Measurements from ENCODE around the gene DNASE1L1. TPM values are rescaled to one million over a fixed set of nuclear protein-coding genes. Genes with fewer than 3 reads are reported as not detected.

DNASE1L1 gene
- polyA plus RNA-seq, 1 donor from 2014 or later = 9.2 TPM

DNA sequence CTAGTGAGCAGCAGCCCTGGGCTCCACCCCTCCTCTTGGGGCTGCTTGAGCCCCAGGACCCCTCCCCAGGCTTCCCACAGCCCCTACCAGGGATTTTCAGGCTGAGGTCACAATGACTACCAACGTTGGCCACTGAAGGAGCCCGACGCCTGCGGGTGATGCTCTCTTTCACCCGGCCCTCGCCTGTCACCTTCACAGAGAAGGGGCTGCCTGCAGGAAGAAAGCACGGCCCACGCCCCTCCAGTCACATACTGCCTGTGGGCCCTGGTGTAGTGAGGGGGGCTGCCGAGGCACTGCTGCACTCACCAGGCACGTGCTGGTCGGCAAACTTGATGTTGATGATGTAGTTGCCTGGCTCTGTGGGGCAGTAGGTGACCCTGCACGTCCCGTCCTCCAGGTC lies 56.6 kb downstream of the DNASE1L1 start:
- Histone ChIP-seq H4K20me1 (ENCODE audit: insufficient read depth) (no peaks in the 10 kb centered on the region), H3K4me2 (ENCODE audit: low read length) (no peak overlapping the region), H3K9me3 (ENCODE audit: low read length) (no peaks in the 10 kb centered on the region), H3K9ac (ENCODE audit: low read length) (no peak overlapping the region), H3K4me3 (ENCODE audit: low read length) (no peak overlapping the region), H3F3A (ENCODE audit: insufficient read depth, low read length, poor library complexity, severe bottlenecking) (no peaks in the 10 kb centered on the region), H3K27me3 (ENCODE audit: insufficient read depth, low read depth, low read length) (no peaks in the 10 kb centered on the region), H3K27ac (ENCODE audit: low read length) (no peak overlapping the region), H2AFZ (ENCODE audit: low read depth, low read length) (no peak overlapping the region), H3K79me2 (replicated peaks; ENCODE audit: insufficient read depth, low read length) (no peaks in the 10 kb centered on the region), H3K36me3 (ENCODE audit: insufficient read depth, low read length) (no peaks in the 10 kb centered on the region), H3K9me2 (ENCODE audit: insufficient read depth, low read length) (no peaks in the 10 kb centered on the region)
- TF ChIP-seq TAF1 (IDR thresholded peaks at IDR 0.05; ENCODE audit: low read depth) = no peak
- TF ChIP-seq, protein P1, sequence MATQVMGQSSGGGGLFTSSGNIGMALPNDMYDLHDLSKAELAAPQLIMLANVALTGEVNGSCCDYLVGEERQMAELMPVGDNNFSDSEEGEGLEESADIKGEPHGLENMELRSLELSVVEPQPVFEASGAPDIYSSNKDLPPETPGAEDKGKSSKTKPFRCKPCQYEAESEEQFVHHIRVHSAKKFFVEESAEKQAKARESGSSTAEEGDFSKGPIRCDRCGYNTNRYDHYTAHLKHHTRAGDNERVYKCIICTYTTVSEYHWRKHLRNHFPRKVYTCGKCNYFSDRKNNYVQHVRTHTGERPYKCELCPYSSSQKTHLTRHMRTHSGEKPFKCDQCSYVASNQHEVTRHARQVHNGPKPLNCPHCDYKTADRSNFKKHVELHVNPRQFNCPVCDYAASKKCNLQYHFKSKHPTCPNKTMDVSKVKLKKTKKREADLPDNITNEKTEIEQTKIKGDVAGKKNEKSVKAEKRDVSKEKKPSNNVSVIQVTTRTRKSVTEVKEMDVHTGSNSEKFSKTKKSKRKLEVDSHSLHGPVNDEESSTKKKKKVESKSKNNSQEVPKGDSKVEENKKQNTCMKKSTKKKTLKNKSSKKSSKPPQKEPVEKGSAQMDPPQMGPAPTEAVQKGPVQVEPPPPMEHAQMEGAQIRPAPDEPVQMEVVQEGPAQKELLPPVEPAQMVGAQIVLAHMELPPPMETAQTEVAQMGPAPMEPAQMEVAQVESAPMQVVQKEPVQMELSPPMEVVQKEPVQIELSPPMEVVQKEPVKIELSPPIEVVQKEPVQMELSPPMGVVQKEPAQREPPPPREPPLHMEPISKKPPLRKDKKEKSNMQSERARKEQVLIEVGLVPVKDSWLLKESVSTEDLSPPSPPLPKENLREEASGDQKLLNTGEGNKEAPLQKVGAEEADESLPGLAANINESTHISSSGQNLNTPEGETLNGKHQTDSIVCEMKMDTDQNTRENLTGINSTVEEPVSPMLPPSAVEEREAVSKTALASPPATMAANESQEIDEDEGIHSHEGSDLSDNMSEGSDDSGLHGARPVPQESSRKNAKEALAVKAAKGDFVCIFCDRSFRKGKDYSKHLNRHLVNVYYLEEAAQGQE (IDR thresholded peaks at IDR 0.05; ENCODE audit: borderline replicate concordance) = no peak
- TF ChIP-seq EP300 (conservative IDR thresholded peaks at IDR 0.05; ENCODE audit: poor library complexity, severe bottlenecking) = no peak
- TF ChIP-seq MXI1 (conservative IDR thresholded peaks at IDR 0.05; ENCODE audit: poor library complexity, severe bottlenecking) = no peak
- TF ChIP-seq SMC3 (conservative IDR thresholded peaks at IDR 0.05; ENCODE audit: poor library complexity) = no peak
- TF ChIP-seq POLR2AphosphoS5 (IDR thresholded peaks at IDR 0.05) = no peak
- no peak for TF ChIP-seq RAD21 (conservative IDR thresholded peaks at IDR 0.05)
- no peak for TF ChIP-seq EZH2 (IDR thresholded peaks at IDR 0.05; ENCODE audit: borderline replicate concordance, insufficient read depth, low read length, poor library complexity, severe bottlenecking)
- no peak for TF ChIP-seq CTCF (IDR thresholded peaks at IDR 0.05; ENCODE audit: poor library complexity, severe bottlenecking)

- Histone ChIP-seq H3K9ac (ENCODE audit: low read length) (no peak overlapping the region), H2AFZ (ENCODE audit: low read depth, low read length) (no peak overlapping the region), H3K27me3 (ENCODE audit: insufficient read depth, low read depth, low read length) (no peaks in the 10 kb centered on the region), H4K20me1 (ENCODE audit: insufficient read depth) (no peaks in the 10 kb centered on the region), H3K9me3 (ENCODE audit: low read length) (no peaks in the 10 kb centered on the region), H3K36me3 (ENCODE audit: insufficient read depth, low read length) (no peaks in the 10 kb centered on the region), H3K4me3 (ENCODE audit: low read length) (no peak overlapping the region), H3K4me2 (ENCODE audit: low read length) (no peak overlapping the region), H3K27ac (ENCODE audit: low read length) (no peak overlapping the region), H3K9me2 (ENCODE audit: insufficient read depth, low read length) (no peaks in the 10 kb centered on the region), H3K79me2 (replicated peaks; ENCODE audit: insufficient read depth, low read length) (no peaks in the 10 kb centered on the region), H3F3A (ENCODE audit: insufficient read depth, low read length, poor library complexity, severe bottlenecking) (no peaks in the 10 kb centered on the region)
- TF ChIP-seq TAF1 (IDR thresholded peaks at IDR 0.05; ENCODE audit: low read depth) = no peak
- TF ChIP-seq MXI1 (conservative IDR thresholded peaks at IDR 0.05; ENCODE audit: poor library complexity, severe bottlenecking) = no peak
- TF ChIP-seq RAD21 (conservative IDR thresholded peaks at IDR 0.05) = no peak
- no peak for TF ChIP-seq SMC3 (conservative IDR thresholded peaks at IDR 0.05; ENCODE audit: poor library complexity)
- TF ChIP-seq CTCF (IDR thresholded peaks at IDR 0.05; ENCODE audit: poor library complexity, severe bottlenecking) = no peak
- no peak for TF ChIP-seq POLR2AphosphoS5 (IDR thresholded peaks at IDR 0.05)
- TF ChIP-seq EZH2 (IDR thresholded peaks at IDR 0.05; ENCODE audit: borderline replicate concordance, insufficient read depth, low read length, poor library complexity, severe bottlenecking) = no peak
- TF ChIP-seq, protein P1 (IDR thresholded peaks at IDR 0.05; ENCODE audit: borderline replicate concordance) = no peak
- no peak for TF ChIP-seq EP300 (conservative IDR thresholded peaks at IDR 0.05; ENCODE audit: poor library complexity, severe bottlenecking)
Measured at GRCh38 chrX:154352012-154352401, 57.0 kb downstream of the DNASE1L1 start.

Measured in neural cell (in vitro differentiated cells).